GM08714 (cell line): Measurements from ENCODE around the gene GALNT7.

Experiments used
- H3K4me3 ChIP-seq: fragments of 200-500 bp; sonication (Bioruptor generic); 2 replicates; pipeline ENCODE4 v1.5.1; 2014; ENCODE audit warnings: mild to moderate bottlenecking, low read length, inconsistent platforms
- ZNF274 ChIP-seq: IDR thresholded peaks from 2 replicates; pipeline ENCODE4 v1.6.1; 2012; ENCODE audit warnings: mild to moderate bottlenecking, low read depth, low read length

The GALNT7 gene

GRCh38 chr4:173267711-173268110 is 99.1 kb downstream of the GALNT7 start:
- no peak overlapping the region for H3K4me3 ChIP-seq
- no peak for TF ChIP-seq ZNF274

GRCh38 chr4:173269280-173269679 is 100.7 kb downstream of the GALNT7 start:
- H3K4me3 ChIP-seq = no peak overlapping the region
- TF ChIP-seq ZNF274 = no peak

- no peak overlapping the region for H3K4me3 ChIP-seq
- TF ChIP-seq ZNF274 = no peak
These were observed 101.9 kb downstream of the GALNT7 start for GRCh38 chr4:173270312-173271027.

- H3K4me3 ChIP-seq = no peak overlapping the region
- TF ChIP-seq ZNF274 = no peak
These were observed 103.7 kb downstream of the GALNT7 start for GRCh38 chr4:173272314-173272713.

GRCh38 chr4:173272996-173273395 is 104.4 kb downstream of the GALNT7 start:
- H3K4me3 ChIP-seq = no peak overlapping the region
- TF ChIP-seq ZNF274 = no peak

GRCh38 chr4:173273941-173274340 is 105.3 kb downstream of the GALNT7 start:
- H3K4me3 ChIP-seq = no peak overlapping the region
- TF ChIP-seq ZNF274 = no peak

GRCh38 chr4:173274744-173275143 is 106.1 kb downstream of the GALNT7 start:
- no peak for TF ChIP-seq ZNF274
- H3K4me3 ChIP-seq = no peak overlapping the region

GRCh38 chr4:173275150-173275549 is 106.5 kb downstream of the GALNT7 start:
- no peak for TF ChIP-seq ZNF274

GRCh38 chr4:173277340-173277739 is 108.7 kb downstream of the GALNT7 start:
- TF ChIP-seq ZNF274 = no peak

More at GRCh38 chr4:173275150-173275549, 106.5 kb downstream of the GALNT7 start:
- H3K4me3 ChIP-seq = no peak overlapping the region

GRCh38 chr4:173280998-173281397 is 112.4 kb downstream of the GALNT7 start:
- TF ChIP-seq ZNF274 = no peak
- no peak overlapping the region for H3K4me3 ChIP-seq

More at GRCh38 chr4:173277340-173277739, 108.7 kb downstream of the GALNT7 start:
- no peak overlapping the region for H3K4me3 ChIP-seq

- no peak overlapping the region for H3K4me3 ChIP-seq
- TF ChIP-seq ZNF274 = no peak
These were observed 113.0 kb downstream of the GALNT7 start for GRCh38 chr4:173281406-173282255.

GRCh38 chr4:173282256-173282562 is 113.6 kb downstream of the GALNT7 start:
- no peak for TF ChIP-seq ZNF274
- H3K4me3 ChIP-seq = no peak overlapping the region

GRCh38 chr4:173282626-173283025 is 114.0 kb downstream of the GALNT7 start:
- H3K4me3 ChIP-seq = no peak overlapping the region

GRCh38 chr4:173284463-173284862 is 115.9 kb downstream of the GALNT7 start:
- no peak overlapping the region for H3K4me3 ChIP-seq
- TF ChIP-seq ZNF274 = no peak

More at GRCh38 chr4:173282626-173283025, 114.0 kb downstream of the GALNT7 start:
- TF ChIP-seq ZNF274 = no peak

GRCh38 chr4:173287486-173287885 is 118.9 kb downstream of the GALNT7 start:
- TF ChIP-seq ZNF274 = no peak
- no peak overlapping the region for H3K4me3 ChIP-seq
